PFSK-1 (cell line): ENCODE data around the gene PPM1J.

Source experiments
- FOXP2 ChIP-seq: optimal IDR thresholded peaks from 2 replicates; pipeline ENCODE3; 2011; ENCODE audit warnings: borderline replicate concordance, control low read depth, inconsistent platforms; ENCODE audit not compliant: insufficient read depth; ENCODE audit errors: extremely low read length, extremely low read depth
- POLR2AphosphoS5 ChIP-seq: IDR thresholded peaks from 2 replicates; pipeline ENCODE4 v1.6.1; 2012; ENCODE audit warnings: low read depth, mild to moderate bottlenecking, control low read depth, low read length, moderate library complexity
- SIN3A ChIP-seq: IDR thresholded peaks from 2 replicates; pipeline ENCODE4 v1.6.1; 2012; ENCODE audit warnings: mild to moderate bottlenecking, low read length, moderate library complexity, borderline replicate concordance; ENCODE audit not compliant: insufficient read depth
- TAF1 ChIP-seq: IDR thresholded peaks from 2 replicates; pipeline ENCODE4 v1.6.1; 2012; ENCODE audit warnings: low read length, control low read depth, borderline replicate concordance; ENCODE audit not compliant: insufficient read depth
- TF ChIP-seq, protein P1 (sequence below), 2 experiments: IDR thresholded peaks; 2 replicates each; pipeline versions ENCODE4 v1.6.1 to v1.8.0; 2011 to 2012; ENCODE audit warnings: low read depth in 2 of 2, low read length in 2 of 2, control low read depth in 1 of 2, inconsistent platforms in 1 of 2, mild to moderate bottlenecking in 1 of 2, moderate library complexity in 1 of 2; ENCODE audit not compliant: insufficient read depth in 1 of 2

Gene PPM1J

DNA sequence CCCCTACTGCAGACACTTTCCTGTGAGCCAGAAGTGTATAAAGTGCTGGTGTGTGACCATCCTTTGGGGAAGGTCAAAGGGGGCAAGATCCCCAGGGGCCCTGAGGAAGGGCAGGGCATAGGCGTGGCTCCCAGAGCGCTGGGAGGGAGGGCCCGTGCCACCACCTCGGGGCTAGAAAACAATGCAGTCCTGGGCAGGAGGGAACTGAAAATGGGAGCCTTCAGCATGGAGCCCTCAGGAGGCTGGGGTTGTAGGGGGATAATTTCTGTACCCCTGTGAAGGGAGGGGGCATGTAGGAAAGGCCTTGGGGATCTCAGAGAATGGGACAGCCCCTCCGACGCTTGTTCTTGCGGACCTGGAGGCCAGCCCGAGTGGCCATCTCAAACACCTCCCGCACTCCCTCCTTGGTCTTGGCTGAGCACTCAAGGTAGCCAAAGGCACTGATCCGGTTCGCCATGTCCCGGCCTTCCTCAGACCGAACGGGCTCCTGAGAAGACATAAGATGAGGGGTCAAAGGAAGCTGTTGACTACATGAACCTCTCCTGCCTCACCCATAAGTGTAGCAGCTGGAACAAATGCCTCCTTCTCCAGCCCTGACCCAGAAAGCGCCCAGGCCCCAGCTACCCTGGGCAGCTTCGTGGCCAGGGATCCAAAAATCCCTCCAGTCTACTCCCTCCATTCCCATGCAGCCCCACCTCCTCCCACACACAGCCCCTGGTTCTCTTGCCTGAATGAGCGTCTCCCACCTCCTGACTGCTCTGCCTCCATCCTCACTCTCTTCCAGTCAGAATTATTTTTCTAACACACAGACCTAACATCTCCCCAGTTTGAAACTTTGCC lies 13.7 kb downstream of the PPM1J start:
- TF ChIP-seq POLR2AphosphoS5 (peak; percentile 37; the same call in 1 of the 2 replicates), FOXP2 (no peak)

DNA sequence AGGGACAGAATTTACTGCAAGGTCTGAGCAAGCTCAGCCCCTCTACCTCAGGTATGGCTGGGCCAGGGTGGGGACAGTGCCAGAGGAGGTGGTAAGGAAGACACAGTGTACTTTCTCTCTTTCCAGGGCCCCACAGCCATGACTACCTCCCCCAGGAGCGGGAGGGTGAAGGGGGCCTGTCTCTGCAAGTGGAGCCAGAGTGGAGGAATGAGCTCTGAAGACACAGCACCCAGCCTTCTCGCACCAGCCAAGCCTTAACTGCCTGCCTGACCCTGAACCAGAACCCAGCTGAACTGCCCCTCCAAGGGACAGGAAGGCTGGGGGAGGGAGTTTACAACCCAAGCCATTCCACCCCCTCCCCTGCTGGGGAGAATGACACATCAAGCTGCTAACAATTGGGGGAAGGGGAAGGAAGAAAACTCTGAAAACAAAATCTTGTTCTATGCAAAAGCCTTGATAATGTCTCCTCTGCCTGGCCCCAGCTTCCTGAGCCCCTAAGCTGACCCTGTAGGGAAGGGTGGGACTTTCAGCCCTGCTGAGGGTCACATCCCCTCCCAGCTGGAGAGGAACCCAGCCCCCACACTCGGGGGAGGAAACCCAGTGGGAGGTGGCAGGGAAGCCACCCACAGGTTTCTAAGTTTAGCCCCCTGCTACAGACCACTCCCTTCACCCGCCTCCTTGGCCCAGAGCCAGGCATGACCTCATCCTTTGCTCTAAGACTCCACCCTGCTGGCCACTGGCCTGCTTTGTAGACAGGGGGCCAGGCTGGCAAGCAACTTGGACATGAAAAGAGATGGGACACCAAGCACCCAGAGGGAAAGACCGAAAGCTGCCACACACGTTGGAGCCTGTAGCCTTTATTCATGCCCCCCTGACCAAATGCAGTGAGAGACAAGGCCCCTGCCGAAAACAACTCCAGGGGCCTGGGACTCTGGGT lies 14.6 kb downstream of the PPM1J start:
- TF ChIP-seq, protein P1, sequence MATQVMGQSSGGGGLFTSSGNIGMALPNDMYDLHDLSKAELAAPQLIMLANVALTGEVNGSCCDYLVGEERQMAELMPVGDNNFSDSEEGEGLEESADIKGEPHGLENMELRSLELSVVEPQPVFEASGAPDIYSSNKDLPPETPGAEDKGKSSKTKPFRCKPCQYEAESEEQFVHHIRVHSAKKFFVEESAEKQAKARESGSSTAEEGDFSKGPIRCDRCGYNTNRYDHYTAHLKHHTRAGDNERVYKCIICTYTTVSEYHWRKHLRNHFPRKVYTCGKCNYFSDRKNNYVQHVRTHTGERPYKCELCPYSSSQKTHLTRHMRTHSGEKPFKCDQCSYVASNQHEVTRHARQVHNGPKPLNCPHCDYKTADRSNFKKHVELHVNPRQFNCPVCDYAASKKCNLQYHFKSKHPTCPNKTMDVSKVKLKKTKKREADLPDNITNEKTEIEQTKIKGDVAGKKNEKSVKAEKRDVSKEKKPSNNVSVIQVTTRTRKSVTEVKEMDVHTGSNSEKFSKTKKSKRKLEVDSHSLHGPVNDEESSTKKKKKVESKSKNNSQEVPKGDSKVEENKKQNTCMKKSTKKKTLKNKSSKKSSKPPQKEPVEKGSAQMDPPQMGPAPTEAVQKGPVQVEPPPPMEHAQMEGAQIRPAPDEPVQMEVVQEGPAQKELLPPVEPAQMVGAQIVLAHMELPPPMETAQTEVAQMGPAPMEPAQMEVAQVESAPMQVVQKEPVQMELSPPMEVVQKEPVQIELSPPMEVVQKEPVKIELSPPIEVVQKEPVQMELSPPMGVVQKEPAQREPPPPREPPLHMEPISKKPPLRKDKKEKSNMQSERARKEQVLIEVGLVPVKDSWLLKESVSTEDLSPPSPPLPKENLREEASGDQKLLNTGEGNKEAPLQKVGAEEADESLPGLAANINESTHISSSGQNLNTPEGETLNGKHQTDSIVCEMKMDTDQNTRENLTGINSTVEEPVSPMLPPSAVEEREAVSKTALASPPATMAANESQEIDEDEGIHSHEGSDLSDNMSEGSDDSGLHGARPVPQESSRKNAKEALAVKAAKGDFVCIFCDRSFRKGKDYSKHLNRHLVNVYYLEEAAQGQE (IDR thresholded peaks at IDR 0.05; ENCODE audit: insufficient read depth in 1 of 2, low read depth in 2 of 2, low read length in 2 of 2): 0 out of 4 replicates have a peak, but pooled peaks of 1 of the 2 experiments have one; percentile 29
- TF ChIP-seq FOXP2 (no peak), SIN3A (peak; percentile 45; the same call in 1 of the 2 replicates), TAF1 (no peak; the same call in 1 of the 2 replicates), POLR2AphosphoS5 (peak; percentile 67)

DNA sequence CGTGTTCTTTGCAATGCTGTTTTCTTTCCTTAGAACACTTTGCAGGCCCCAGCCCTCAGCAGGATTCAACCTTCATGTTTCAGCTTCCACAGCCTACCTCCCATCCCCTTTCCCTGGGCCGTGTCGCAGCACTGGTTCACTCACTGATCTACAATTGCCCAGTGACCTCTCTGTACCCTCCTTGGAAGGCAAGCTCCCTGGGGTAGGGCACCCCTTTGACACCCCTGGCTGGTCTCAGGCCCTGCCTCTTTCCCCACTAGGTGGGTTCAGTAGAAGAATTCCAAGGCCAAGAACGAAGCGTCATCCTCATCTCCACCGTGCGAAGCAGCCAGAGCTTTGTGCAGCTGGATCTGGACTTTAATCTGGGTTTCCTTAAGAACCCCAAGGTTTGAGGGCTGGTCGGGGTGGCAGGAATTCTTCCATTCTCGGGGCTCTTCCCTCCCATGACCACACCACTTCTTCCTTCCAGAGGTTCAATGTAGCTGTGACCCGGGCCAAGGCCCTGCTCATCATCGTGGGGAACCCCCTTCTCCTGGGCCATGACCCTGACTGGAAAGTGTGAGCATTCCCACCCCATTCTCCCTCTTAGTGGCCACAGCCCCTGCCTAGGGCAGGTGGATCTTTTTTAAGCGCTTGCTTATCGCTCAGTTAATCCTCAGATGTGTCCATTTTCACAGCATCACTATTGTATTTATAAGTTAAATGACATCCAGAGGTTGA lies 15.5 kb downstream of the PPM1J start:
- TF ChIP-seq FOXP2: no peak
- no peak for TF ChIP-seq TAF1
- TF ChIP-seq, protein P1 (IDR thresholded peaks at IDR 0.05; ENCODE audit: insufficient read depth in 1 of 2, low read depth in 2 of 2, low read length in 2 of 2): no peak
- no peak for TF ChIP-seq POLR2AphosphoS5
- no peak for TF ChIP-seq SIN3A

DNA sequence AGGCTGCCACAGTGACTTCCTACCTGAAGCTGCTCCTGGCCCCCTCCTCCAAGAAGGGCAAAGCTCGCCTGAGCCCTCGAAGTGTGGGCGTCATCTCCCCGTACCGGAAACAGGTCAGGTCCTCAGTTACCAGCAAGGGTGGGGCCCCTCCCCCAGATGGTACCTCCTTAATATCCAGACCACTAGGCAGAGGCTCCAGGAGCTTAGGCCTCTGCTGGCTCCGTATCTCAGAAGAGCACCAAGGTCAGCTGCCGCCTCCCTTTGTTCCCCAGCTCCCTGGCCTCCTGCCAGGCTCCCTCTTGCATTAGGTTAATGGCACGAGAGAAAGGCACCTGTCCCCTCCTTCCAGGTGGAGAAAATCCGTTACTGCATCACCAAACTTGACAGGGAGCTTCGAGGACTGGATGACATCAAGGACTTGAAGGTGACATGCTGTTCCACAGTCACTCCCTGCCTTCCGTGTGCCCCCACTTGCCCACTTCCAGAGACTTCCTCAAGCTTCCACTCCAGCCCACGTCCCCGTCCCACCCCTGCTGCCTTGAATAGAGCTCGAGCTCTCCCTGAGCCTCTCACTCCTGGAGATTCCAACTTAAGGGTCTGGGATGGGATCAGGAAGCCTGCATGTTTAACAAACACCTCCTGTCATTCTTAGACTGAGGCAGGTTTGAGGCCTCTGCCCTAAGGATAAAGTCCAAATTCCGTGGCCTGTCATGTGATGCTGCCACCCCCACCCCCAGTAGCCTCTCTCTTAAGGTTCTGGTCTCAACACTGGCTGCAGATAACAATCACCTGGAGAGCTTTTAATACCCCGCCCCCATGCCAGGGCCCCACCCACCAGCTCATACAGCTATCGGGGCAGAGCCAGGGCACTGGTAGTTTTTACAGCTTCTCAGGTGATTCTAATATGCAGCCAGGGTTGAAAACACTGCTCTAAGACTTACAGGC lies 16.5 kb downstream of the PPM1J start:
- TF ChIP-seq TAF1 (no peak), FOXP2 (no peak), POLR2AphosphoS5 (no peak), SIN3A (no peak)

DNA sequence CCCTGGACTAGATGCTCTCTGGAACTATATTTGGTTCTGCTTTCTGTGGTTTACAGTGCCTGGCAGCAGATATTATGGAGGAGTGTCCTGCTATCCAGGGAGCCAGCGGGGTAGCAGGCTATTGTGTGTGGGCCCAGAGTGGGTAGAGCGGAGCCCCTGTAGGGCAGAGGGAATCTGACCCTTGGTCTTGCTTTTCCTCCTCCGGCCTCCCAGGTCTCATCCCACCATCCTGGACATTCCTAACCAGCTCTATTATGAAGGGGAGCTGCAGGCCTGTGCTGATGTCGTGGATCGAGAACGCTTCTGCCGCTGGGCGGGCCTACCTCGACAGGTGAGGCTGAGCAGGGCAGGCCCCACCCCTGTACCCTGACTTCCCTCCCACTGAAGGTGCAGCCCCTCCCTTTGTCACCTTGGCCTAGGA lies 17.3 kb downstream of the PPM1J start:
- TF ChIP-seq TAF1: no peak
- TF ChIP-seq, protein P1 (IDR thresholded peaks at IDR 0.05; ENCODE audit: insufficient read depth in 1 of 2, low read depth in 2 of 2, low read length in 2 of 2): no peak
